LNCAP (cell line): ENCODE results near the gene XCR1.

Experiments
- TF ChIP-seq, protein P1 (sequence below): fragments of 450-650 bp; IDR thresholded peaks from 2 replicates; pipeline ENCODE4 v1.5.1; 2017; ENCODE audit warnings: mild to moderate bottlenecking

The XCR1 gene

DNA sequence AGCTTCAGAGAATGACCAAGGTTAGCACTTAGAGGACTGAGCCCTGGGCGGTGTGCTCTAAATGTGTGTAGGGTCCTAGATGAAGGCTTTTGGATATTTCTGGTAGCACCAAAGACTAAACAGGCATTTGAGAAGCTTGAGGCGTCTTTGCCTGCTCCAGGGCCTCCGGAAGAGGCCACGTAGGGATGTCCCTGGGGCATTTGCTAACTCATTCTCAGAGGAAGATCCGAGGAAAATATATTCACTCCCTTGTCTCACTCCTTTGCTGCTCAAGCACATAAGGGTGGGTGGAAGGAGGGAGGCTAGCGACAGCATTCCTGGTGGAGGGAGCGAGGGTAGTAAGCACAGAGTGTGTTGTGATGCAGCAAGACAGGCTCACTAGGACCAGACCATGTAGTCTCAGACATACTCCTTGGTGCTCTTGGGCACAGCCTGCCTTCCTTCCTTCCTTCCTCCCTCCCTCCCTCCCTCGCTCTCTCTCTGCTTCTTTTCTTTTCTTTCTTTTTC, 38.5 kb upstream of the XCR1 start:
- TF ChIP-seq, protein P1, sequence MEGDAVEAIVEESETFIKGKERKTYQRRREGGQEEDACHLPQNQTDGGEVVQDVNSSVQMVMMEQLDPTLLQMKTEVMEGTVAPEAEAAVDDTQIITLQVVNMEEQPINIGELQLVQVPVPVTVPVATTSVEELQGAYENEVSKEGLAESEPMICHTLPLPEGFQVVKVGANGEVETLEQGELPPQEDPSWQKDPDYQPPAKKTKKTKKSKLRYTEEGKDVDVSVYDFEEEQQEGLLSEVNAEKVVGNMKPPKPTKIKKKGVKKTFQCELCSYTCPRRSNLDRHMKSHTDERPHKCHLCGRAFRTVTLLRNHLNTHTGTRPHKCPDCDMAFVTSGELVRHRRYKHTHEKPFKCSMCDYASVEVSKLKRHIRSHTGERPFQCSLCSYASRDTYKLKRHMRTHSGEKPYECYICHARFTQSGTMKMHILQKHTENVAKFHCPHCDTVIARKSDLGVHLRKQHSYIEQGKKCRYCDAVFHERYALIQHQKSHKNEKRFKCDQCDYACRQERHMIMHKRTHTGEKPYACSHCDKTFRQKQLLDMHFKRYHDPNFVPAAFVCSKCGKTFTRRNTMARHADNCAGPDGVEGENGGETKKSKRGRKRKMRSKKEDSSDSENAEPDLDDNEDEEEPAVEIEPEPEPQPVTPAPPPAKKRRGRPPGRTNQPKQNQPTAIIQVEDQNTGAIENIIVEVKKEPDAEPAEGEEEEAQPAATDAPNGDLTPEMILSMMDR = no peak

DNA sequence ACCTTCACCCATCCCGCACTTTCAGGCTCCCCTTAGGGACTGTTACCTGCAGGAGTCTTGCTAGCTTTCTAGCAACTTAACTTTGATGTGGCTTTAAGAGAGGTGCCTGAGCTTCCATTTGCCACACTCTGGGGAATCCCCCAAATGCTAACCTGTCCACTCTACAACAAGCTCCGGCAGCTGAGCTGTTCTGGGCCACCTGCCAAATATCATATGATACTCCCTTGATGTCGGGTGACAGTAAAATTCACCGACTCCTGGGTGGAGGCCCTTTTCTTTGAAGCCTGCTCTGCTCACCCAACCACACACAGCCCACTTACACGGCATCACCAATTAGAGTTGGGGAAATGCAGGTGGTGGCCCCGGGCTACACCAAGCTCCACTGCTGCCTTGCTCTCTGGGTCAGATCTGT, 38.0 kb upstream of the XCR1 start:
- TF ChIP-seq, protein P1 = no peak

DNA sequence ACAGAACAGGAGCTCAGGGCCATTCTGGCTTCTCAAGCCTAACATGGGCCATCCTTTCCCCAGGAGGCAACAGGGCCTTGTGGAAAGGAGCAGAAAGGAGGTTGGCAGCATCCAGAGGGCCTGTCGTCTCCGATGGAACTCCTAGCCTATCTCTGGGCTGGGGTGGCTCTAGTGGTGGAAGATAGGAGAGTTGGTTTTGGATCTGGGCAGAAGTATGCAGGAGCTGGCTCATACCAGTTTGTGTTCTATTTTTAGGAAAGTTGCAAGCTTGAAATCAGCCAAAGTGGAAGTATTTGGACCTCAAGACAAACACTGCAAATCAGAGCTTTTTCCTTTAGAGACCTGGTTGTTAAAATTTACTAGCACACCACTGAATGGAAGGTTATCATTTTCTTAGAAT, 35.4 kb upstream of the XCR1 start:
- TF ChIP-seq, protein P1 = no peak

DNA sequence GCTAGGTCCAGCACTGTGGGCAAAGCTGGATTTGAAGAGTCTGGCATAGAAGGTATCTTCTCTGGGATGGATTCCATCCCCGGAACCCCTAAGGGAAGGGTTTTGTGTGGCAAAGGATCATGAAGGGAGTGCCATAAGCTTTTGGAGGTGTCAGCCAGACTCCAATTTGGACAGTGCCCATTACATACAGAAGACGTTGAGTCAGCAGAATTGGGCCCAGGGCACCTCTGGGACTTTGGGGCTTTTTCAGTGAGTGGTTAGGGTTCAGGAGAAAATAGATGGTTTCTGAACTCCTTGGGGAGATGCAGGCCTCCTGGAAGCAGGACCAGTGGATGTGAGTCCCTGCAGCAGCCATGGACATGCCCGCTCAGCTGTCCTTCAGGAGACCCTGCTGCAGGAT, 34.6 kb upstream of the XCR1 start:
- TF ChIP-seq, protein P1 = no peak

DNA sequence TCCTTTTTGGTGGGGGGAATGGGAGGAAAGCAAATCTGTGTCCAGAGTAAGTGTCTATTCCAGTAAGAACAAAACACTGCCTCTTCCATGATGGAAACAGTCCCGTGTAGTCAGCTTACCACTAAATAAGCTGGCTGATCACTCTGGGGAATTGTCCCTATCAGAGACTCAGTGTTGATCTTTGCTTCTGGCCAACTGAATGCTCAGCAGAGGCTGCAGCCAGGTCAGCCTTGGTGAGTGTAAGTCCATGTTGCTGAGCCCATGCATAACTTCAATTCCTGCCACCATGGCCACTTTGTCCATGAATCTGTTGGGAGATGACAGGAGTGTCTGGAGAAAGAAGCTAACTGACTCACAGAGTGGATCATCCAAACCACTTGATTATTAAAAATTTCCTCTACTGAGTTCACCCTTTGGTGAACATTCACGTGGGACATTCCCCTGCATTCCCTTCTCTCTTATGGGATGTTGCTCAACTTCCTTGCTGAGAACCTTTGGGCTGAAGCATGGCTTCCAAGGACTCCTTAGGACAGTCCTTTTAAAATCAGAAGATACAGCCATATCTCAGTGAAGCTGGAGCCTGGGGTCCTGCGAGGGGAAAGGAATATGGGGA, 33.9 kb upstream of the XCR1 start:
- TF ChIP-seq, protein P1 = no peak

DNA sequence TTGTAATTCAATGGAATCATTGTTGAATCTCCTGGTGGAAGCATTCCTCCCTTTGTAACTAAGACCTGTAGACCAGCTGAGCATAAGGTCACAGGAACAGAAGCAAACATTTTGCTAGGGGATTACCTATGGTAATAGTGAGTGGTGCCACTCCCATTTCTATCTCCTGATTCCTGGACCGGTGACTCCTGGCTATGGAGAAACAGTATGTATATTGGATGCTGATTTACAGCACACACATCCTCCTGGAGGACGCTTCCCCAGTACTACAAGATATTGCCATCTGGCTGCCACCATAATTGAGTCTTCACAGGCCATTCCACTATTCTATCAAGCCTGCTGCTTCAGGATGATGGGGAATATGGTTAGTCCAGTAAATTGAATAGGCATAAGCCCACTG, 33.3 kb upstream of the XCR1 start:
- TF ChIP-seq, protein P1 = no peak

DNA sequence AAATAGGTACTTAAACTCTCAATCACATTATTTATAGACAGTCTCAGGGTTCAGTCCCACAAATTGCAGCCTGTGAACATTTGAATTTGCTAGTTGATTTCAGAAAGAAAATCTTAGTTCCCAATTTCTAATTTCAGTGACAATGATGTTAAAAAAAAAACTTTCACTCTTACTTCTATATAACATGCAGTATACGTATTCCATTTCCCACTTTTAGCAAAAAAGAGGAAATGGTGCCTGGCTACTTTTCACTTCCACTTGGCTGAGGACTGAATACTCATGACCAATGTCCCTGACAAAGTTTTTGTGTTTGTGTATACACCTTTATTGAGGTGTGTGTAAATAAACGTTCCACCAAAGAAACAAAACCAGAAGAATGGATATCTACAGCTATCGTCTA, 32.1 kb upstream of the XCR1 start:
- TF ChIP-seq, protein P1 = no peak

DNA sequence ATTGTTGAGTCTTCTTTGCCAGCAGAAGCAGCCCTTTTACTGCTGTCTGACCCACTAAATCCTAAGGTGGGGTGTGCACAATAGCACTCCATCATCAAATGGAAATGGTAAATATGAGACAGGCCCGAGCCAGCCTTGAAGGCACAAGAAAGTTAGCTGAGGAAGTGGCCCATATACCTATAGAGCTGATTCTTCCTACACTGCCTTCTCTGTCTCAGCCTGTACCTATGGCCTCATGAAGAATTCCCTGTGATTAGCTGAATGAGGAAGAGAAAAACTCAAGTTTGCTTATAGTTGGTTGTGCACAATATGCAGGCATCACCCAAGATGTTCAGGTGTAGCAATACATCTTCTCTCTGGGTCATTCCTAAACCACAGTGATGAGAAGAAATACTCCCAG, 31.7 kb upstream of the XCR1 start:
- TF ChIP-seq, protein P1 = no peak
